Epidermal melanocyte (primary cell): Measurements from ENCODE around the gene EXOC3L1.

Experiments
- DNase-seq: peaks from one replicate; pipeline ENCODE4 v3.0.0; 2011; ENCODE audit warnings: low spot score; ENCODE audit not compliant: insufficient read length

Gene EXOC3L1

GRCh38 chr16:67165121-67166078 is 24.5 kb downstream of the EXOC3L1 start:
- DNase-seq, result no peak

DNA sequence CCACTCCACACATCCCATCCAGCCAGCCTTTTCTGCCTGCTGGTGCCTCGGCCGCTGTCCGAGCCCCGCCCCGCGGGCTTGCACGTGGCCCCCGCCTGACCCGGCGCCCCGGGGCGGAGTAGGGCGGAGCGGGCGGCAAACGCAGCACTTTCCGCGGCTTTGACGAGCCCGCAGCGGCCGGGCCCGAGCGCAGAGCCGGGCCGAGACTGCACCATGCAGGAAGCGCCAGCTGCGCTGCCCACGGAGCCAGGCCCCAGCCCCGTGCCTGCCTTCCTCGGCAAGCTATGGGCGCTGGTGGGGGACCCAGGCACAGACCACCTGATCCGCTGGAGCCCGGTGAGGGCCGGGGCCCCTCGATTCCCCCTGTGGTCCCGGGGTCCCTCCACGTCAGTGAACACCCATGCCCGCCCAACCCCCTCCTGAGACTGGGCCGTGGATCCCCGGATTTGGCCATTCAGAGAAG is 25.3 kb downstream of the EXOC3L1 start, which contains the start of gene HSF4:
HSF4 (plus strand) TSS at position 147 of the 463 bp plus-strand sequence; CDS start at position 214, 67 bp downstream.
- peak; percentile 90 for DNase-seq

- no peak for DNase-seq
Observed at GRCh38 chr16:67163999-67164558, 25.9 kb downstream of the EXOC3L1 start.

DNA sequence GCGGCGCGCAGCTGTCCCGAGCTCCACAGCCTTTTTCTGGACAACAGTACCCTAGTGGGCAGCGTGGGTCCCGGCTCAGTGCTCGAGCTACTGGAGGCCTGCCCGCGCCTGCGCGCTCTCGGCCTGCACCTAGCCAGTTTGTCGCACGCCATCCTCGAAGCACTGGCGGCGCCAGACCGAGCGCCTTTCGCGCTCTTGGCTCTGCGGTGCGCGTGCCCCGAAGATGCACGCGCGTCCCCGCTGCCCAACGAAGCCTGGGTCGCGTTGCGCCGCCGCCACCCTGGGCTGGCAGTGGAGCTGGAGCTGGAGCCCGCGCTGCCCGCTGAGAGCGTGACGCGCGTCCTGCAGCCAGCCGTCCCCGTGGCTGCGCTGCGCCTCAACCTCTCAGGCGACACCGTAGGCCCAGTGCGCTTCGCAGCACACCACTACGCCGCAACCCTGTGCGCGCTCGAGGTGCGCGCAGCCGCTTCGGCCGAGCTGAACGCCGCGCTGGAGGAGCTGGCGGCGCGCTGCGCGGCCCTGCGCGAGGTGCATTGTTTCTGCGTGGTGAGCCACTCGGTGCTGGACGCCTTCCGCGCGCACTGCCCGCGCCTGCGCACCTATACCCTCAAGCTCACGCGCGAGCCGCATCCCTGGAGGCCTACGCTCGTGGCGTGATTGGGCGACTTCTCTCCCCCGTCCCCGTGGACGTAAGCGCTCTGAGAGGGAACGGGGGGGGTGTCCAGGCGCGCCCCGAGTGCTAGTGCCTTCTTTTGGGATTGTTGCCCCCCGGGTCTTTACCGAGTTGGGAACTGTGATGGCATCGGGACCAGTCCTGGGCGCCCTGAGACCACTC is 26.6 kb downstream of the EXOC3L1 start:
- no peak for DNase-seq

DNA sequence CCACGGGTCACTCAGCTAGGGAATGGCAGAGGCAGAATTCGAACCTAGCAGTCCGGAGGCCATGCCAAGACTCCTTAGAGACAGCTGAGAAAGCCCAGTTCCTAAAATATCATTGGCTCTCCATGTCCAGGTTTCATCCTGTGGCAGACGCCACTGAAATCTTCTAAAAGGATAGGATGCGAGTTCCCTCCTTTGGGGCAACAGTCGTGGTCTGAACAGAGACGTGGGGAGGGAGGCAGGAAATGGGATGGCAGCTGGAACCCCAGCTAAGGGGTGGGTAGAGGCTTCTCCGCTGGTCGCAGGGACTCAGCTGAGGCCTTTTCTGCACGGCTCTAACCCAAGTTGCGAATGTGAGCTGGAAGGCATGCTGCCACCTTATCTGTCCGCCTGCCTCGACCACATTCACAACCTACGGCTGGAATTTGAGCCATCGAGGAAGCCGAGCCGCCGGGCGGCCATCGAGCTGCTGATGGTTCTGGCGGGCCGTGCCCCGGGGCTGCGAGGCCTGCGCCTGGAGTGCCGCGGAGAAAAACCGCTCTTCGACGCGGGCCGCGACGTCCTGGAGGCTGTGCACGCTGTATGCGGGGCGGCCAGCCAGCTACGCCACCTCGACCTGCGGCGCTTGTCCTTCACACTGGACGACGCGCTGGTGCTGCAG is 27.3 kb downstream of the EXOC3L1 start:
- DNase-seq, result no peak

GRCh38 chr16:67161595-67162058 is 28.3 kb downstream of the EXOC3L1 start:
- DNase-seq, result no peak

- DNase-seq, result no peak
Observed at GRCh38 chr16:67158637-67159600, 31.0 kb downstream of the EXOC3L1 start.

DNA sequence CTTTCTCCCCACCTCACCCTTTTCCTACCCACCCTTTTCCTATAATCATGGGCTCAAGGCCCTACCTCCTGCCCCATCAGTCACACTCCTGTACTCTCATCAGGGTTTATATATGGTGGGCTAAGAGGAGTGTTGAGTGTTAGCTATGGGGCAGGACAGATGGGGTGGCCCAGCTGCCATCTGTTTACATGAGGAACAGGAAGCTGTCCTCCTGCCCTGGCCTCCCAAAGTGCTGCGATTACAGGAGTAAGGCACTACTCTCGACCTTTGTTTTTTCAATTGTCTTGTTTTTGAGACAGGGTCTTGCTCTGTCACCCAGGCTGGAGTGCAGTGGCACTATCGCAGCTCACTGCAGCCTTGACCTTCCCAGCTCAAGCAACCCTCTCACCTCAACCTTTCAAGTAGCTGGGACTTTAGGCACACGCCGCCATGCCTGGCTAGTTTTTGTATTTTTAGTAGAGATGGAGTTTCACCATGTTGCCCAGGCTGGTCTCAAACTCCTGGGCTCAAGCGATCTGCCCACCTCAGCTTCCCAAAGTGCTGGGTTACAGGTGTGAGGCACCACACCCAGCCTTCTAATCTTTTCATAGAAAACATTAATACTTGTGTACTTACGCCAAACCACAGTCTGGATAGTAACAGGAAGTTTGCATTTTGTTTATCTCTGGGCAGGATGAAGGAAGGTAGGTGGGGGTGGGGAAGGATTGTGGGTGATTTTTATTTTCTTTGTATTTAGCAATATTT is 31.9 kb downstream of the EXOC3L1 start:
- DNase-seq, result no peak

DNA sequence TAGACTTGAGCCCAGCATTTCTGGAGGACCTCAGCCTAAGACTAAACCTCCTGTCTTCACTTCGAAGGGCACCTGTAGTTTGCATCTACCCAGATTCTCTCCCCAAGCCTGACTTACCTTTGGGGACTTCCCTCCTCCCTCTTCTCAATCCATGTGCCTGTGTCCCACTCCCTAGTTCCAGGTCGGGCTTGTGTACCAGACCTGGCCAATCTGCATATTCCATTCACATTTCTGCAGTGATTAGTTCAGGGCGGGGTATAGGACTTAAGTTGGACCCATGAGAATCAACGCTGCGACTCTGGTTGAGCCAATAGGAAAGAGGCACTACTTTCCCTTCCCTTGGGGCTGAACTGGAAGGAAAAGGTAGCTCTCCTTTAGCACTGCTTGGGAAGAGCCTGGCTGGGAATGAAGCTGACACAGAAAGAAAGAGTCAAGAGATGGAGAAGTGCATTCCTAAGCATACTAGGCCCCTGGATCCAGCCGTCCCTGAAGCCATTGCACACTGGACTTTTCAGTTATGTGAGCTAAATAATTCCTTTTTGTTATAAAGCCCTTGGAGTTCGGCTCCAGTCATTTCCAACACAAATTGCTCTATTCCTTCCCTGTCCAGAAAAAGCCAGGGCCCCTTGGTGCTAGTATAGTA is 32.7 kb downstream of the EXOC3L1 start:
- no peak for DNase-seq

DNA sequence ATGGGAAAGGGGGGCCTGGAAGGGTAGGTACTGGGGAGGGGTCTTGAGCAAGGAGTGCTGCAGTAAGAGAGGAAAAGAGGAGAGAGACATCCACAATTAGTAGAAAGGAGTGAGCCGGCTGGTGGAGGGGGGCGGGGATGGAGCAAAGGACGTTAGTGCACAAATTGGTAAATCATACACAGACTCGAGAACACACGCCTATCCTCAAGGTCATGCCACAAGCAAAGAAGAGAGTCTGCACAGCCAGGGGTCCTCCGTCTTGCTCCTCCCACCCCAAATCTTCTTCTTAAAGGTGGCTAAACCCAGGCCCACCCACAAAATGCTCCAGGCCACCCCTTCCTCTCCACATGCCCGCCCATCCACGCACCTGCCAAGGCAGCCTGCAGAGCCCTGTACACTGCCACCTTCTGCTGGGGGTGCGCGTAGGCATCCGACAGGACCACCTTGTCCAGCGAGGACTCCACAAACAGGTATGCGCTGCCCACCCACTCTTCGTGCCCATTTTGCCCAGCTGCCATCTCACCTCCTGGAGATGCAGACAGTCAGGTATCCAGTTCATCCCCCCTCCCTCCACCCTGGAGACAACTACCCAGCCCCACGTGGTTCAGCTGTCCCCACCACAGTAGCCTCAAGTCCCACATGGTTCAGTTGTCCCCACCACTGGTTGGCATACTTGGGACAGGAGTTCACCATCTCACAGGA is 33.6 kb downstream of the EXOC3L1 start:
- no peak for DNase-seq

DNA sequence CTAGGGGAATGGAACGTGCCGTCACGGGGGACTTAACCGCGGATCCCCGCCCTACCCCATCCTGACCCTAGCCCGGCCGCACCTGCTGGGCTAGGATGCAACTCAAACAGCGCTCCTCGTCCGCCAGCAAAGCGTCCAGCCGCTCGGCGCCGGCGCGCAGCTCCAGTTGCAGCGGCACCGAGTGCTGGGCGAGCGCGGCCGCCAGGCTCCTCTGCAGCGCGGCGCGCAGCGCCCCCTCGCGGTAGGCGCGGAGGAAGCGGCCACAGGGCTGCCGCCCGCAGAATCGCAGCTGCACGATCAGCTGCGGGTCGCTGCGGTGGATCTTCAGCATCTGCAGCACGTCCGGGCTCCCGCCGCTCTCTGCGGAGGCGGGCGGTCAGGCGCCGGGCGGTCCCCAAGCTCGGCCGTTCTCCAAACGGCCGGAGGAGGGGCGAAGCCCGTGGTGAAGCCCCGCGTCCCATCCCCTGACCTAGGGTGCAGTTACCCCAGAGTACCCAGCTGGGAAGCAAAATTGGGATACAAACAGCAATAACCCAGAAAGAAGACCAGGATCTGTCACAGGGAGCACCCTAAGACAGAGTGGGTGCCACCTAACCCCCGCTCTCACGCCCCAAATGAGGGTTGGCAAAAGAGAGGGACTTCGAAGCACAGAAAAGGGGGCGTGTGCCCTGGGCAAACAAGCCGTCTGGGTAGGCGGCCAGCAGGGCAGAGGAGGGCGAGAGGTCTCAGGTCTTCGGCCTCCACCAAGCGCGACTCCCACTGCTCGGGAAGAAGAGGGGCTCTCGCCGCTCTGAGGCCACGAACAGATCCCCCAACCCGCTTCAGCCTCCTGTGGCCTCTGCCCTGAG is 34.4 kb downstream of the EXOC3L1 start:
- peak; percentile 90 for DNase-seq

- DNase-seq, result no peak
Observed at GRCh38 chr16:67154578-67155294, 35.2 kb downstream of the EXOC3L1 start.

- no peak for DNase-seq
Observed at GRCh38 chr16:67151431-67152097, 38.4 kb downstream of the EXOC3L1 start.

DNA sequence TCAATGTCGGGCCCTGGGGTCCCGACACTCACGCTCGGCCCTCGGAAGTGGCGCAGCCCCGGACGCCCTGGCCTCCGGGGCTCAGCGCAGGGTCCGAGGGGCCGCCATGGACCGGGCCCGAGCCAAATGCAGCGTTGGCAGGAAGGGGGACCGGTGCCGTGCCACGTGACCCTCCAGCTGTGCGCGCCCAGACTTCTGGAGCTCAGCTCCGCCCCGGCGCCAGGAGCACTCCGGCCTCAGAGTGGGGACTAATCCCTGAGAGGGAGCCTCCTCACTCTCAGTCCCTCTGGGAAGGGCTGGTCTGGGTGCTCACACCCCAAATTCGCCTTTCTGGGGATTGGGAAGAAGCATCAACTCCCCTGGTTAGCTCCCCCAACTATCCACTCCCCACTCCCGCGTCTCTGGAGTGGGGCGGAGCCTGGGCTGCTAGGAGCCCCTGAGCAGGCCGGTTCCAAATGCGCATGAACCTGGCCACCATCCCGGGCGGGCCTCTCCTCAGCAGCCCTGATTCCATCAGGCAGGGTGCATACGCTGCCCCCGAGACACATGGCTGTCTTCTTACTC is 39.0 kb downstream of the EXOC3L1 start, which contains the start of gene B3GNT9:
B3GNT9 (minus strand) TSS at position 166 of the 564 bp plus-strand sequence. CDS start 513 bp downstream, outside the sequence.
- peak; percentile 86 for DNase-seq
